ENCODE measurements around the gene TSPAN32. TPM values are rescaled to one million over a fixed set of nuclear protein-coding genes. Genes with fewer than 3 reads are reported as not detected.

The TSPAN32 gene
- total RNA-seq, 1 donor from 2014 or later, result not detected

DNA sequence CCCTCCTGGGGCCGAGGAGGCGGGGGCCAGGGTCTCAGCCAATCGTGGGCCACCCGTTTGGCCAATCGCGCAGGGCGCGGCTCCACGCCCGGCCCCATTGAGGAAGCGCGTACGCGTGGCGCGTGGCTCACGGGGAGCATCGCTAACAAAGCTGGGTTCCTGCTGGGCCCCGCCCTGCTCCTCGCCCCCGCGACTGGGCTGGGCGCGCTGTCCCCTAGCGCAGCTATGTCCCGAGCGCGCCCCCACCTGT, 30.8 kb upstream of the TSPAN32 start:
- H3K4me3 Mint-ChIP-seq (ENCODE audit: unreplicated experiment), result no peak overlapping the region
- H3K4me1 Mint-ChIP-seq (ENCODE audit: low read depth), result no peaks in the 10 kb centered on the region
- TF ChIP-seq, protein P1, sequence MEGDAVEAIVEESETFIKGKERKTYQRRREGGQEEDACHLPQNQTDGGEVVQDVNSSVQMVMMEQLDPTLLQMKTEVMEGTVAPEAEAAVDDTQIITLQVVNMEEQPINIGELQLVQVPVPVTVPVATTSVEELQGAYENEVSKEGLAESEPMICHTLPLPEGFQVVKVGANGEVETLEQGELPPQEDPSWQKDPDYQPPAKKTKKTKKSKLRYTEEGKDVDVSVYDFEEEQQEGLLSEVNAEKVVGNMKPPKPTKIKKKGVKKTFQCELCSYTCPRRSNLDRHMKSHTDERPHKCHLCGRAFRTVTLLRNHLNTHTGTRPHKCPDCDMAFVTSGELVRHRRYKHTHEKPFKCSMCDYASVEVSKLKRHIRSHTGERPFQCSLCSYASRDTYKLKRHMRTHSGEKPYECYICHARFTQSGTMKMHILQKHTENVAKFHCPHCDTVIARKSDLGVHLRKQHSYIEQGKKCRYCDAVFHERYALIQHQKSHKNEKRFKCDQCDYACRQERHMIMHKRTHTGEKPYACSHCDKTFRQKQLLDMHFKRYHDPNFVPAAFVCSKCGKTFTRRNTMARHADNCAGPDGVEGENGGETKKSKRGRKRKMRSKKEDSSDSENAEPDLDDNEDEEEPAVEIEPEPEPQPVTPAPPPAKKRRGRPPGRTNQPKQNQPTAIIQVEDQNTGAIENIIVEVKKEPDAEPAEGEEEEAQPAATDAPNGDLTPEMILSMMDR (IDR thresholded peaks at IDR 0.05), result no peak
- H3K36me3 Mint-ChIP-seq (ENCODE audit: low read depth), result no peaks in the 10 kb centered on the region
- DNase-seq (ENCODE audit: low spot score), result no peak
- H3K27me3 Mint-ChIP-seq (ENCODE audit: low read depth), result peaks cover 52% of the 10 kb centered on the region
- no peak overlapping the region for H3K27ac Mint-ChIP-seq (ENCODE audit: unreplicated experiment)
- H3K9me3 Mint-ChIP-seq (ENCODE audit: low read depth), result no peaks in the 10 kb centered on the region

DNA sequence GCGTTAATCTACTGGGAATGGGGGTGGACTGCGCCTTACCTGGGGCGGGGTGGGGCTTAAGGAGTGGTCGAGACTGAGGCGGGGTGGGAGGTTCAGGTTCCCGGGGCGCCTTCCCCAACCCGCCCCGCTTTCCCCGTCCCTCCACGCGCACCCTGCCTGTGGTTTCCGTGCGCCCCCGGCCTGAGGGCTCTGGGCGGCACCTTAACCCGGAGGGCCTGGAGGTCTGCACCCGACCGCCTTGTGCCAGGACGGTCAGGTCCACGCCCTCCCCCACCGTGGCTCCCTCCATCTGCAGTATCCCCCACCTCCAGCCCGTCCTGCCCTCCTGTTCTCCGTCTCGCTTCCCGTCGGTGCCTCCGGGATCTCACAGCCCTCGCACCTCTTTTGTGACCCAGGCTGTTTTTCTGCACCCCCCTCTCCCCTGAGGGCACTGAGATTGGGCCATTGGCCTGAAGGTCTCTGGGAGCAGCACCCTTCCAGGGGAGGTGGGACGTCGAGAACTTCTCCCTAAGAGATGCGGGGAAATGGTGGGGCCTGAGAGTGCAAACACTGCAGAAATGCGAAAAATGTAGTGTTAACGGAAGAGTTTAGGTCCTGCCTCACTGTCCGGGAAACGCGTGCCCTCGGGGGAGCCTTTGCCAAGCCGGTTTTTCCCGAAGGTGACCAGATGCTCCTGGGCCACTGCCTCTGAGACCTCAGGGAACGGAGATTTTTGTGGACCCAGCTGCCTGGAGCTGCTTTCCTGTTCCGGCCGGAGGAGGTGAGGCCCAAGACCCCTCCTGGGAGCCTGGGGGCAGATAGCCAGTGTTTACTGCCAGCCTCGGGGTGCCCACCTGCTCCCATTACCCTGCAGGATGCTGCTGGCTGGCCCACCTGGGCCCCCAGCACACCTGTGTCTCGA, 30.2 kb upstream of the TSPAN32 start:
- TF ChIP-seq, protein P1 (IDR thresholded peaks at IDR 0.05), result no peak
- no peak for DNase-seq (ENCODE audit: low spot score)
- no peaks in the 10 kb centered on the region for H3K36me3 Mint-ChIP-seq (ENCODE audit: low read depth)
- H3K4me1 Mint-ChIP-seq (ENCODE audit: low read depth), result no peaks in the 10 kb centered on the region
- H3K4me3 Mint-ChIP-seq (ENCODE audit: unreplicated experiment), result no peak overlapping the region
- H3K9me3 Mint-ChIP-seq (ENCODE audit: low read depth), result no peaks in the 10 kb centered on the region
- H3K27ac Mint-ChIP-seq (ENCODE audit: unreplicated experiment), result no peak overlapping the region
- peaks cover 51% of the 10 kb centered on the region for H3K27me3 Mint-ChIP-seq (ENCODE audit: low read depth)

DNA sequence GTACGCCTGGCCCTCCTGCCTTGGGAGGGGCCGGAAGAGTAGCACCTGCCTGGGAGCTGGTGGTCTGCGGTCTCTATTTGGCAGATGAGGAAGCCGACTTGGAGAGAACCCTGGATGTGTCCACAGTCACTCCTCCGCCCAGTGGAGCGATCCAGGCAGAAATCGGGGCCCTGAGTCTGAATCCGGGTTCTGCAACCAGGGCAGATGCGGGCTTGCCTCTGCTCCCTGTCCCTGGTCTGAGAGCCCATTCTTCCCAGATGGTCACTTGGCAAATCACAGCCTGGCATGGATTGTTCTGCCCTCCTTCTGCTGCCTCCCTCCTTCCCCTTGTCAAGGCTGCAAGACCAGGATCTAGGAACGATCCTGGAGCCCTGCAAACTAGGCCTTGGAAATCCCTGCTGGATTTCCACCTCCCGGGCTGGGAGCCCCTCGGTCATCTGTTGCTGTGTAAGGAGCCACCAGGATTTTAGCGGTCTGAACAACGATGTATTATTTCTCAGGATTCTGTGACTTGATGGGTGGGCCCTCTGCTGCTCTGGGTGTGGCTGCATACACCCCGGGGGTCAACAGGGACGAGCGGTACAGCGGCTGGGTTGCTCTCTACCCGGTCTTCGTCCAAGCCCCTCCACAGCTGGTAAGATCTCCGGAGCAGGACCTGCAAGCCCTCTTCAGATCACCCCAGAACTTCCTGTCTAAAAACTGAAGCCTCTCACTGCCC, 29.4 kb upstream of the TSPAN32 start:
- DNase-seq (ENCODE audit: low spot score), result no peak
- Mint-ChIP-seq H3K9me3 (ENCODE audit: low read depth) (no peaks in the 10 kb centered on the region), H3K27ac (ENCODE audit: unreplicated experiment) (no peak overlapping the region), H3K4me1 (ENCODE audit: low read depth) (no peaks in the 10 kb centered on the region), H3K36me3 (ENCODE audit: low read depth) (peaks cover 1% of the 10 kb centered on the region), H3K27me3 (ENCODE audit: low read depth) (peaks cover 57% of the 10 kb centered on the region), H3K4me3 (ENCODE audit: unreplicated experiment) (no peak overlapping the region)
- TF ChIP-seq, protein P1 (IDR thresholded peaks at IDR 0.05), result no peak

DNA sequence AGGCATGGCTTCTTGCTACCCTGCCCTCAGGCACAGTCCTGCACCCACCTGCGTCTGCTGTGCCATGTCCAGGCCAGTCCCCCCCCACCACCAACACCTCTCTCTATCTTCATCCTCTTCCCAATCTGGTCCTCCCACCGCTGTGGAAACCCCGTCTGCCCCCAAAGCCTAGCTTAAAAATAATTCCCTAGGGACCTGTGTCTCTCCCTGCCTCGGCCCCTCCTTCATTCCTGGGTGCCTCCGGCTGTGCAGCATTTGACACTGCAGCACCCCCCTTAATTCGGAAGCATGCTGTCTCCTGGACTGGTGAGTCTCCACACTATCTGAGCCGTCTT, 28.9 kb upstream of the TSPAN32 start:
- H3K36me3 Mint-ChIP-seq (ENCODE audit: low read depth), result peaks cover 4% of the 10 kb centered on the region
- no peaks in the 10 kb centered on the region for H3K9me3 Mint-ChIP-seq (ENCODE audit: low read depth)

DNA sequence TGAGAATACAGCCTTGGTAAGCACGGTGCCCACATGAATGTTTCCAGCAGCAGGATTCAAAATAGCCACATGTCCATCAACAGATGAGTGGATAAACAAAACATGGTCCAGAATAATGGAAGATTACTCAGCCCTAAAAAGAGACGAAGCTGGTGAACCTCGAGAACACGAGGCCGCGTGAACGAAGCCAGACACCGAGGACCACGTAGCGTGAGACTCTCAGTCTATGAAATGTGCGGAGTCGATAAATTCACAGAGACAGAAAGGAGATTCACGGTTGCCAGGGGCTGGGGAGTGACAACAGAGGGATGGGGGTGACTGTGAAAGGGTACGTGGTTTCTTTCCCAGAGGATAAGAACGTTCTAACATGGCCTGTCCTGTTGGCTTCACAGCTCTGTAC, 28.5 kb upstream of the TSPAN32 start:
- Mint-ChIP-seq H3K27ac (ENCODE audit: unreplicated experiment) (no peak overlapping the region), H3K4me1 (ENCODE audit: low read depth) (no peaks in the 10 kb centered on the region), H3K27me3 (ENCODE audit: low read depth) (peaks cover 59% of the 10 kb centered on the region), H3K9me3 (ENCODE audit: low read depth) (no peaks in the 10 kb centered on the region), H3K4me3 (ENCODE audit: unreplicated experiment) (no peak overlapping the region), H3K36me3 (ENCODE audit: low read depth) (peaks cover 4% of the 10 kb centered on the region)
- TF ChIP-seq, protein P1 (IDR thresholded peaks at IDR 0.05), result no peak
- DNase-seq (ENCODE audit: low spot score), result no peak

More for the DNA sequence above, 28.9 kb upstream of the TSPAN32 start:
- no peak overlapping the region for H3K27ac Mint-ChIP-seq (ENCODE audit: unreplicated experiment)
- H3K4me3 Mint-ChIP-seq (ENCODE audit: unreplicated experiment), result no peak overlapping the region
- no peaks in the 10 kb centered on the region for H3K4me1 Mint-ChIP-seq (ENCODE audit: low read depth)
- peaks cover 59% of the 10 kb centered on the region for H3K27me3 Mint-ChIP-seq (ENCODE audit: low read depth)
- TF ChIP-seq, protein P1 (IDR thresholded peaks at IDR 0.05), result no peak
- DNase-seq (ENCODE audit: low spot score), result no peak
